H1 (cell line): ENCODE data around the gene CD81. TPM values are rescaled to one million over a fixed set of nuclear protein-coding genes. Genes with fewer than 3 reads are reported as not detected.

Experiments
- CTCF ChIA-PET: fragments of 300-600 bp; sonication (Branson Sonifier 250); formaldehyde crosslinking; loops from one replicate; lab custom pipeline; 2021; ENCODE audit not compliant: partially characterized antibody; lab: Charles Lee
- POLR2A ChIA-PET: fragments of 300-600 bp; sonication (Branson Sonifier 250); formaldehyde crosslinking; loops from one replicate; lab custom pipeline; 2021; ENCODE audit warnings: inconsistent platforms; ENCODE audit not compliant: partially characterized antibody; lab: Charles Lee
- DNase-seq, 2 experiments: peaks; one replicate each; pipeline versions ENCODE4 v3.0.0 to v3.0.0-alpha.2; 2010 to 2022; ENCODE audit warnings: low spot score in 2 of 2, low read depth in 1 of 2, mixed read lengths in 1 of 2
- FAIRE-seq: peaks from 2 replicates; lab custom pipeline; 2011; peaks lifted over from hg19 to GRCh38; lab: Jason Lieb, UNC
- H2AFZ ChIP-seq: 2 replicates; pipeline ENCODE4 v1.8.1; 2012; ENCODE audit warnings: low read length, inconsistent platforms
- H2AK5ac ChIP-seq: 2 replicates; pipeline ENCODE4 v1.6.1; 2013; ENCODE audit warnings: low read depth, low read length
- H2BK120ac ChIP-seq: replicated peaks from 2 replicates; pipeline ENCODE3; 2013; ENCODE audit warnings: low read depth, low read length, inconsistent platforms
- H2BK12ac ChIP-seq: 2 replicates; pipeline ENCODE4 v1.6.1; 2013; ENCODE audit warnings: low read depth, low read length
- H2BK15ac ChIP-seq: 2 replicates; pipeline ENCODE4 v1.6.1; 2013; ENCODE audit warnings: low read length
- H2BK20ac ChIP-seq: 2 replicates; pipeline ENCODE4 v1.6.1; 2013; ENCODE audit warnings: low read length
- H2BK5ac ChIP-seq: 2 replicates; pipeline ENCODE4 v1.6.1; 2013; ENCODE audit warnings: low read depth, low read length
- H3K14ac ChIP-seq: 2 replicates; pipeline ENCODE4 v1.6.1; 2013; ENCODE audit warnings: inconsistent platforms; ENCODE audit not compliant: insufficient read length
- H3K18ac ChIP-seq: 2 replicates; pipeline ENCODE4 v1.6.1; 2013; ENCODE audit warnings: low read length; ENCODE audit errors: extremely low read depth
- H3K23ac ChIP-seq: 2 replicates; pipeline ENCODE4 v1.6.1; 2013; ENCODE audit warnings: inconsistent platforms; ENCODE audit not compliant: insufficient read length
- H3K23me2 ChIP-seq: 2 replicates; pipeline ENCODE4 v1.6.1; 2013; ENCODE audit warnings: low read depth, low read length
- H3K27ac ChIP-seq: 2 replicates; pipeline ENCODE4 v1.6.1; 2011; ENCODE audit warnings: low read depth, low read length, inconsistent platforms
- H3K27me3 ChIP-seq, 4 experiments: replicated peaks in 1 of 4; 1 replicate in 1 of 4; 2 replicates in 3 of 4; pipeline versions ENCODE4 v1.6.1 to v1.8.1; 2011 to 2013; ENCODE audit warnings: low read length in 3 of 4, mild to moderate bottlenecking in 3 of 4, inconsistent platforms in 2 of 4, mixed read lengths in 2 of 4, moderate library complexity in 1 of 4; ENCODE audit not compliant: control insufficient read depth in 3 of 4, insufficient read depth in 3 of 4; ENCODE audit errors: extremely low read depth in 1 of 4
- H3K36me3 ChIP-seq, 4 experiments: 2 replicates each; pipeline versions ENCODE4 v1.6.1 to v1.8.1; 2011 to 2013; ENCODE audit warnings: mild to moderate bottlenecking in 4 of 4, low read length in 3 of 4, moderate library complexity in 2 of 4, control low read depth in 1 of 4, inconsistent platforms in 1 of 4; ENCODE audit not compliant: insufficient read depth in 4 of 4, control insufficient read depth in 2 of 4
- H3K4ac ChIP-seq: replicated peaks from 2 replicates; pipeline ENCODE3; 2013; ENCODE audit warnings: low read length, low read depth, mixed read lengths, inconsistent platforms; ENCODE audit not compliant: insufficient read length
- H3K4me1 ChIP-seq, 4 experiments: replicated peaks in 1 of 4; 1 replicate in 1 of 4; 2 replicates in 3 of 4; pipeline versions ENCODE4 v1.6.1 to v1.8.1; 2011 to 2013; ENCODE audit warnings: low read length in 3 of 4, inconsistent platforms in 2 of 4, mixed read lengths in 1 of 4; ENCODE audit not compliant: insufficient read depth in 4 of 4, control insufficient read depth in 3 of 4
- H3K4me2 ChIP-seq, 2 experiments: 2 replicates each; pipeline versions ENCODE4 v1.6.1 to v1.8.1; 2011 to 2013; ENCODE audit warnings: low read depth in 2 of 2, low read length in 2 of 2, control low read depth in 1 of 2, inconsistent platforms in 1 of 2, mild to moderate bottlenecking in 1 of 2; ENCODE audit not compliant: insufficient read depth in 1 of 2
- H3K4me3 ChIP-seq, 4 experiments: fragments of 200-600, 300-600 bp in 1 of 4; sonication (generic), shearing (Covaris generic), sonication (Bioruptor Twin) in 1 of 4; 2 replicates each; pipeline versions ENCODE4 v1.5.1 to v1.8.1; 2011 to 2016; ENCODE audit warnings: low read length in 4 of 4, low read depth in 3 of 4, control low read depth in 2 of 4, inconsistent platforms in 2 of 4, mild to moderate bottlenecking in 2 of 4, mixed read lengths in 1 of 4, moderate library complexity in 1 of 4; ENCODE audit not compliant: insufficient read depth in 2 of 4; ENCODE audit errors: extremely low read depth in 1 of 4
- H3K56ac ChIP-seq: replicated peaks from 2 replicates; pipeline ENCODE3; 2013; ENCODE audit warnings: low read depth, mild to moderate bottlenecking, mixed read lengths, low read length, inconsistent platforms; ENCODE audit not compliant: insufficient read length
- H3K79me1 ChIP-seq: 2 replicates; pipeline ENCODE4 v1.6.1; 2013; ENCODE audit warnings: low read depth, low read length, control low read depth
- H3K79me2 ChIP-seq, 2 experiments: 2 replicates each; pipeline versions ENCODE4 v1.6.1 to v1.8.1; 2012 to 2013; ENCODE audit warnings: low read length in 2 of 2, mild to moderate bottlenecking in 2 of 2, inconsistent platforms in 1 of 2; ENCODE audit not compliant: insufficient read depth in 2 of 2, control insufficient read depth in 1 of 2
- H3K9ac ChIP-seq, 4 experiments: replicated peaks in 1 of 4; 1 replicate in 1 of 4; 2 replicates in 3 of 4; pipeline versions ENCODE4 v1.6.1 to v1.8.1; 2011 to 2013; ENCODE audit warnings: low read depth in 3 of 4, low read length in 3 of 4, control low read depth in 2 of 4, mild to moderate bottlenecking in 2 of 4, moderate library complexity in 2 of 4, inconsistent platforms in 1 of 4; ENCODE audit errors: extremely low read depth in 1 of 4
- H3K9me3 ChIP-seq, 2 experiments: 2 replicates each; pipeline versions ENCODE4 v1.6.1 to v1.8.1; 2012 to 2013; ENCODE audit warnings: mild to moderate bottlenecking in 2 of 2, moderate library complexity in 2 of 2, control low read depth in 1 of 2, inconsistent platforms in 1 of 2, low read depth in 1 of 2, low read length in 1 of 2, mixed read lengths in 1 of 2; ENCODE audit not compliant: insufficient read depth in 2 of 2
- H4K20me1 ChIP-seq, 2 experiments: replicated peaks in 1 of 2; 2 replicates each; pipeline versions ENCODE3 to v1.8.1; 2011 to 2013; ENCODE audit warnings: inconsistent platforms in 2 of 2, low read length in 2 of 2, mild to moderate bottlenecking in 1 of 2; ENCODE audit not compliant: insufficient read depth in 2 of 2, control insufficient read depth in 1 of 2
- H4K5ac ChIP-seq: 2 replicates; pipeline ENCODE4 v1.6.1; 2013; ENCODE audit warnings: low read length, low read depth, mixed read lengths, inconsistent platforms; ENCODE audit not compliant: insufficient read length
- H4K8ac ChIP-seq: 2 replicates; pipeline ENCODE4 v1.8.0; 2013; ENCODE audit warnings: mild to moderate bottlenecking, moderate library complexity, low read length, inconsistent platforms; ENCODE audit not compliant: insufficient read depth; ENCODE audit errors: extremely low read depth
- H4K91ac ChIP-seq: replicated peaks from 2 replicates; pipeline ENCODE3; 2013; ENCODE audit warnings: low read length, mixed read lengths, inconsistent platforms; ENCODE audit not compliant: insufficient read length
- RNF2 ChIP-seq: fragments of 200-900, 300-1000 bp; sonication (generic); IDR thresholded peaks from 2 replicates; pipeline ENCODE4 v1.7.1; 2016; ENCODE audit warnings: borderline replicate concordance, low read depth, mild to moderate bottlenecking, antibody characterized with exemption, low read length; ENCODE audit not compliant: poor library complexity, severe bottlenecking; ENCODE audit errors: missing control alignments
- WGBS, 2 experiments: shearing (Covaris generic) in 1 of 2; methylation state at CpG; one replicate each; pipeline versions ENCODE4 v1.1.6 to v1.1.7; 2013 to 2015; ENCODE audit warnings: low lambda C conversion rate in 2 of 2, mixed read lengths in 2 of 2, inconsistent platforms in 1 of 2, low coverage in 1 of 2, missing lambda C conversion rate in 1 of 2; ENCODE audit not compliant: insufficient replicate concordance in 2 of 2, insufficient coverage in 1 of 2, insufficient read length in 1 of 2; ENCODE audit errors: extremely low coverage in 1 of 2, missing lambda C conversion rate in 1 of 2; 5-methylcytosine and 5-hydroxymethylcytosine counted together
- polyA plus RNA-seq, 7 experiments: library from polyadenylated mRNA; depleted of rRNA in 3 of 7; stranded (reverse) in 5 of 7; unstranded in 2 of 7; fragments of >200 nt in 5 of 7; fragments of 200-250 nt in 2 of 7; gene quantifications; 1 replicate in 5 of 7; 2 replicates in 1 of 7; 4 replicates in 1 of 7; pipeline versions ENCODE4 v1.2.1 to v1.2.3, GENCODE V29; 2011 to 2013; ENCODE audit warnings: missing spikeins in 2 of 7, mixed read lengths in 2 of 7
- total RNA-seq: library from RNA; stranded (reverse); fragmentation: NEBNext Ultra II Directional; extraction: Animal tissue kit (Norgen Biotek cat#: 25700); gene quantifications from 2 replicates; pipeline ENCODE4 v1.2.1, GENCODE V29; 2021

The CD81 gene
- total and polyA plus RNA-seq, 2 of the 8 experiments (the other 6 are each of a cell fraction or from before 2014, with no cell fraction given), result 238 to 309 TPM

DNA sequence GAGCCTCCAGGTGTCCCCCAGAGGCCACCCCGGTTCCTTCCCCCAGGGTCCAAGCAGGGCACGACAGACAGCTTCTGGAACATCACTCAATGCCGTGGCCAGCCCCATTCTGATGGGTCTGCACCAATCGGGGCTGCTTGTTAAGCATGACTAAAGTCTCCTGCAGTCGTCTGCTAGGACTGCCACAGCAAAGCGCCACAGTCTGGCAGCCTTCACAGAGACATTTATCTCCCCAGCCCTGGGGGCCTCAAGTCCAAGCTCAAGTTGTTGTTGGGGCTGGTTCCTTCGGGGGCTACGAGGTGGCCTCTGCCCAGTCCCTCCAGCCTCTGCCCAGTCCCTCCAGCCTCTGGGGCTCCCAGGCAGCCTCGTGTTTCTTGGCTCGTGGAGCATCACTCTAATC, 14.0 kb upstream of the CD81 start:
- ChIA-PET POLR2A (interaction anchor here (0.8 to 2.2 kb wide), 2 partner anchors 13 to 21 kb away, joined by 3 to 8 read pairs; no protein-coding TSS in a partner anchor), CTCF (interaction anchor here (0.8 to 2.0 kb wide), 7 partner anchors 11 to 169 kb away, joined by 3 to 7 read pairs (median 5); no protein-coding TSS in a partner anchor)
- Histone ChIP-seq H3K27ac (no peak overlapping the region), H3K23me2 (no peaks in the 10 kb centered on the region), H2BK120ac (no peak overlapping the region), H3K14ac (no peak overlapping the region), H3K23ac (no peak overlapping the region), H4K20me1 (peaks cover 0 to 1% of the 10 kb centered on the region in 2 experiments), H3K36me3 (no peaks in the 10 kb centered on the region), H3K4ac (no peak overlapping the region), H2AFZ (no peak overlapping the region), H4K91ac (no peak overlapping the region), H2AK5ac (no peak overlapping the region), H3K27me3 (0 out of 7 replicates have a peak, but pooled peaks cover 0 to 2% (median 0%) of the 10 kb centered on the region in 4 experiments), H3K79me2 (no peaks in the 10 kb centered on the region), H3K18ac (no peak overlapping the region), H3K56ac (no peak overlapping the region), H2BK15ac (no peak overlapping the region), H3K9me3 (no peaks in the 10 kb centered on the region), H3K9ac (no peak overlapping the region), H3K4me2 (no peak overlapping the region), H2BK12ac (no peak overlapping the region), H3K4me3 (no peak overlapping the region), H2BK20ac (no peak overlapping the region), H2BK5ac (no peak overlapping the region), H3K4me1 (no peaks in the 10 kb centered on the region), H4K5ac (no peak overlapping the region), H3K79me1 (no peaks in the 10 kb centered on the region), H4K8ac (no peak overlapping the region)
- TF ChIP-seq RNF2, result no peak
- no peak for FAIRE-seq
- no peak for DNase-seq
- 91% methylated on average over 10 of the region's 10 CpGs; no CpG with 5 or more reads in 1 of the 2 experiments for WGBS, 2 experiments
